Parietal lobe (tissue), 1 donor: ENCODE results near the gene HACL1. TPM values are rescaled to one million over a fixed set of nuclear protein-coding genes. Genes with fewer than 3 reads are reported as not detected.

ENCODE experiments used
- total RNA-seq: library from RNA; depleted of rRNA; stranded (reverse); fragments of >200 nt; gene quantifications from one replicate; pipeline ENCODE4 v1.2.3, GENCODE V29; 2014

HACL1 gene
- total RNA-seq: 63.9 TPM

DNA sequence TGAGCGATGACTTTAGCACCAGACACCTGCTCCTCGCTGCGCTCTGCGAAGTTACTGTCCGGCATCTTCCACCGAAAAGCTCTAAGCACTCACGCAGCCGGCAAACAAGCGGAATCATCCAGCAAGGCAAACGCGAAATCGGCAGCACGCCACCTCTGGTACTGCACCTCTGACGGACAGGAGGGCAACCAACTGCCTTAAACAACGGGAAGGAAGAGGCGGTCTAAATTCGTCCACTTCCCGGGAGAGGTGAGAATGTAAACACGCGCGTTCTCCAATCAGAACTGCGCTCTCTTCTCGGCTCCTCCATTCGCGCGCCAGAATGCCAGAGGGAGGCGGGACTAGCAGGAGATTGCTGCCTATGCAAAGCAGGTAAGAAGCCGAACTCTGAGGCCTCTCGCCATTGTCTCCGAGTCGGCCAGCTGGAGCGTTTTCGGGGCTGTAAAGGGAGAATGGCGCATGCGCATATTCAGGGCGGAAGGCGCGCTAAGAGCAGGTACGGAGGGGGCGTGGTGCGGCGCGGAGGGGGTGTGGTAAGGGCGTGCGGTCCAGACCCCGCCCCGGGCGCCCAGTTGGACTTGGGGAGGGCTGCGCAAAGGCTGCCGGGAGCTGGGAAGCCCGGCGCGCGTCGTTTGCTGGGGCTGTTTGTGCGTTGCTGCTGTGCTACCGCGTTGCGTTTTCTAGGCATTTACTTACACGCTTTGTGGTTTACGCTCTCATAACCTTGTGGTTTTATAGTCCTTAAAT lies at the start of gene HACL1, which contains the start of gene BTD:
TSS of gene HACL1 (minus strand) at position 171 of the 747 bp plus-strand sequence. CDS start at position 65, 106 bp downstream.
TSS of gene BTD (plus strand) at position 347 of the 747 bp plus-strand sequence. CDS start 33,695 bp downstream, outside the sequence.

DNA sequence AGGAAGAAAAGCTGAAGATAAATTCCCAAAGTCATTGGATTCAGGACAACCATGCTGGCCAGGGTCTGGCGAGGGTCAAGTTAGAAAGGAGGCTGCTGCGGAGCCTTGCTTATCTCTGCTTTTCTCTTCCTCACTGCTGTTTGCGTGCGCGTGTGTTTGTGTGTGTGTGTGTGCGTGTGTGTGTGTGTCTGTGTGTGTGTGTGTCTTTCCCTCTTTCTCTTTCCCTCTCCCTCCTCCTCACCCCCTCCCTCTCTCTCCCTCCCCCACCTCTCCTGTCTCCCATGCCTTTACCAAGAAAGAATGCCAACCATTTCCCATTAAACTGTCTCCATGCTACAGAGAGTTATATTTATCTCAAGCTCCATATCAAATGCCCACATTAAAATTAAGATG lies 79.8 kb downstream of the HACL1 start, which contains the start of gene COLQ:
TSS of gene COLQ (minus strand) at position 134 of the 393 bp plus-strand sequence. CDS start at position 53, 81 bp downstream.

Other genes with a start within 250 kb of the HACL1 start
- 88.6 TPM for gene METTL6, start 174.0 kb downstream of the HACL1 start, total RNA-seq
- gene EAF1, start 174.0 kb downstream of the HACL1 start, total RNA-seq: 31.3 TPM
- gene COLQ, start 79.9 kb downstream of the HACL1 start, total RNA-seq: 14.4 TPM
- gene BTD, start 176 bp upstream of the HACL1 start, total RNA-seq: 29.4 TPM
- gene ANKRD28, start 196.4 kb upstream of the HACL1 start, total RNA-seq: 152 TPM